Measurements from ENCODE around the gene RUNDC1.

DNA sequence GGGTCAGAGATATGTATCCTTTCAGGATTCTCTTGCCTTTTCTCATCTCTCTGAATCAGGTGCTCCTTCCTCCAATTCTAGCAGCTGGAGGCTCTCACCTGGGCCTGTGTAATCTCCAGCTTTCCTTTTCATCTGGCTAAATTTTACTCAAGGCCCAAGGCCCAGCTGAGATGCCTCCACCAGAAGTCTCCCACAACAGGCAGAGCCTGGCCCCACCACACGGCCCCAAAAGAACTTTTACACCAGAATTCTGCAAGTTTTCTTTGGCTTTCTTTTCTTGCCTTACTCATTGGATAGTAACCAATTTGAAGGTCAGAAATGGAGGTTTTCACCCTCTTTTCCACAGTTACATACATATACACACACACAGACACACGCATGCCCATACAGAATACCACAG is 59.3 kb downstream of the RUNDC1 start:
- no peak for TF ChIP-seq CTCF (IDR thresholded peaks at IDR 0.05)
- TF ChIP-seq POLR2A (IDR thresholded peaks at IDR 0.05) = no peak

All from right lobe of liver (tissue), 4 donors.